KBM-7 (cell line): ENCODE measurements around the gene CREB3L2.
"Not testable (repeated sequence)": the region's sequence is repeated elsewhere in the genome, so short reads cannot be mapped to it uniquely, and the experiment has no call there.

Source experiments
- DNase-seq: peaks from one replicate; pipeline ENCODE4 v3.0.0-alpha.2; 2015
- in situ Hi-C: fragments of 300-500 bp; cut with MboI; formaldehyde crosslinking; loops from 2 replicates; pipeline ENCODE4 v1.14.3; 2020; ENCODE audit warnings: low sequenced_read_pairs, low pct_unique_long_range_greater_than_20kb, mixed read lengths

The CREB3L2 gene

DNA sequence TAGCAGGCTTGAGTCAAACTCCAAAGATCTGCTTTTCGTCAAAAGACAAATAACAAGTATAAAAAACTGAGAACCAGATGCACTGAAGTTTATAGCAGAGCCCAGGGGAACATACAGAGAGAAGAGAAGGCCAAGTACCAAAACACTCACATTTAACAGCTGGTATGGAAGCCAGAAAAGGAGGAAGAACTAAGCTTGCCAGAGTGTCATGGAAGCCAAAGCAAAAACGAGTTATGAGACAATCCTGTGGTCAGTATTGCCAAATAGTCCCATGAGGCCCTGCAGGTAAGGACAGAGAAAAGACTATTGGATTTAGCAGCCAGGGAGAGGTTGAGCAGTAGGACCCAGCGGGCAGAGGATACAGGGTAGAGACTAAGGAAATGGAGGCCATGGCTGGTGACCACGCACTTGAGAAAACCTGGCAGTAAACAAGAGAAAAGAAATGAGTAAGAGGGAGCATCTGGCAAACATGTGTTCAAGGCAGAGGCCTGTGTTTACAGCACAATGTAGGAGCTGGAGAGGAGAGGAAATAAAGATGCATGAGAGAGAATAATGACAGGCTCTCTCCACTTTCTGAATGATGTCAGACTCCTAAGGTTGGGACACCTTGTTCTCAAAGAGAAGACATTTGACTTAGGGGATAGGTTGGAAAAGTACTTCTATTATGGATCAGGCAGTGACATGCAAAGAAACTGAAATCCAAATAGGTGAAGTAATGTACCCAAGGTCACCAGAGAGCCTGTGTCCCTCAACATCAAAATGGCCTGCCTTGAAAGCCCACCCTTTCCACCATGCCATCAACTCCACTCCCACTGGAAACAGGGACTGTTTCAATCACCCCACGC, 9.1 kb downstream of the CREB3L2 start:
- in situ Hi-C loops, result no loop called here
- peak; percentile 78 for DNase-seq

GRCh38 chr7:137992104-137992549, 9.8 kb downstream of the CREB3L2 start:
- DNase-seq, result no peak
- in situ Hi-C loops, result no loop called here

- in situ Hi-C loops, result no loop called here
- DNase-seq, result no peak
Measured at GRCh38 chr7:137990251-137990941, 11.5 kb downstream of the CREB3L2 start.

DNA sequence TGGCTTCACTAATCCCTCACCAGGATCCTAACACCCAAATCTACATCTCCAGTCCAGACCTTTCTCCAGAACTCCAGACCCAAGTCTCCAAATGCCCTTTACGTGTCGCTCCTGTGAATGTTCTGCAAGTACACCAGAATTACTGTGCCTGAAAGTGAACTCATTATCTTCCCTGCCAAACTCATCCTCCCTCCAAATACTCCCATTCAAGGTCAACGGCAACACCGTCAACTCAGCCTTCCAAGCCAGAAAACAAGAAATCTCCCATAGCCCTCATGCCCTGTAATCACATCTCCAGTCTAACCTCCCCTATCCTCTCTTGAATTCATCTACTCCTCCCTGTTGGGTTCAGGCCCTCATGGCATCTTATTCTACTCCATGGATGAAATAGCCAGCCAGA, 12.3 kb downstream of the CREB3L2 start:
- DNase-seq, result no peak
- in situ Hi-C loops, result no loop called here

GRCh38 chr7:137989094-137989493, 12.8 kb downstream of the CREB3L2 start:
- in situ Hi-C loops, result no loop called here
- no peak for DNase-seq

DNA sequence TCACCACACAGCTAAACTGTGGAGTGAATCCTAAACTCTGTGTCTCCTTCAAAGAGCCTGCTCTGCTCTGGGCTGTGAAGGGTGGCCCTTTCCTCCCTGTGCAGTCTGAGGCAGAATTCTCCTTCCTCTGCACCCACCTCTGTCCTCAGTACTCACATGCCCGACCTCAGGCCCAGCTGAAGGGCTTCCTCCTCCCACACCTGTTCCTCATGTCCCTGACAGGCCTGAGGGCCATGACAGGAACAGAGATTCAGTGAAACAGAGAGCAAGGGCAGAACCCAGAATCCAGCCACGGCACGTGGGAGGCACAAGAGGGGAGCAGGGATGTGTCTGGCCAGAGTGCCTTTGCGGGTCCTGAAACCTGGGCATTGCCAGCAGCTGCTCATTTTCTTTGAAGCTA, 13.9 kb downstream of the CREB3L2 start:
- DNase-seq, result no peak

DNA sequence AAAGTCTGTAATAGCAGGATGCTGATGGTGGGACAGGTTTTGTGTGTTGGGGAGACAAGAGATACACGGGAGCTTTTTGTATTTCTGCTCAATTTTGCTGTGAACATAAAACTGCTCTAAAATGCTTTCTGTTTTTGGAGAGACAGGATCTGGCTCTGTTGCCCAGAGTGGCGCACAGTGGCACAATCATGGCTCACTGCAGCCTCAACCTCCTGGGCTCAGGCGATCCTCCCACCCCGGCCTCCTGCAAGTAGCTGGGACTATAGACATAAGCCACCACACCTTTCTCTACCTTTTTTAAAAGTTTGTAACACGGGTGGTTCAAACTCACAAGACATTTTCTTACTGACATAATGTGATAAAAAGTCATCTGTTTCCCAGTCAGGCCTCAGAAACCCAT, 14.3 kb downstream of the CREB3L2 start:
- in situ Hi-C loops, result no loop called here
- no peak for DNase-seq

More for the DNA sequence above, 13.9 kb downstream of the CREB3L2 start:
- in situ Hi-C loops, result no loop called here

GRCh38 chr7:137987018-137987349, 14.9 kb downstream of the CREB3L2 start:
- no peak for DNase-seq
- in situ Hi-C loops, result no loop called here

GRCh38 chr7:137986252-137987017, 15.5 kb downstream of the CREB3L2 start:
- in situ Hi-C loops, result no loop called here

DNA sequence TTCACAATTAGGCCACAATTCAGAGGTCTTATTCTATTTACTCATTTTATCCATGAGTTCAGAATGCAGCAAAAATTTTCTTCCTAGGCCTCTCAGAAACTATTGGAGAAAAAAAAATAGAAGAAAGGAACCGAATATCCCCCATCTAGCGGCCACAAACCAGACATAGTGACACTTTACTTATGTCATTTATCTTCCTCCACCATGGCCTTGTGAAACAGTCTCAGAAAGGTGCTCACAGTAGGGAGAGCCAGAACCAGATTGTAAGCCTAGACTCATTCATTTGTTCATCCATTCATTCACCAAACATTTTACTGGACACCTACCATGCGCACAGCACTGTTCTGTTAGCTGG, 16.0 kb downstream of the CREB3L2 start:
- no peak for DNase-seq
- in situ Hi-C loops, result no loop called here

More at GRCh38 chr7:137986252-137987017, 15.5 kb downstream of the CREB3L2 start:
- peak; percentile 52 for DNase-seq

DNA sequence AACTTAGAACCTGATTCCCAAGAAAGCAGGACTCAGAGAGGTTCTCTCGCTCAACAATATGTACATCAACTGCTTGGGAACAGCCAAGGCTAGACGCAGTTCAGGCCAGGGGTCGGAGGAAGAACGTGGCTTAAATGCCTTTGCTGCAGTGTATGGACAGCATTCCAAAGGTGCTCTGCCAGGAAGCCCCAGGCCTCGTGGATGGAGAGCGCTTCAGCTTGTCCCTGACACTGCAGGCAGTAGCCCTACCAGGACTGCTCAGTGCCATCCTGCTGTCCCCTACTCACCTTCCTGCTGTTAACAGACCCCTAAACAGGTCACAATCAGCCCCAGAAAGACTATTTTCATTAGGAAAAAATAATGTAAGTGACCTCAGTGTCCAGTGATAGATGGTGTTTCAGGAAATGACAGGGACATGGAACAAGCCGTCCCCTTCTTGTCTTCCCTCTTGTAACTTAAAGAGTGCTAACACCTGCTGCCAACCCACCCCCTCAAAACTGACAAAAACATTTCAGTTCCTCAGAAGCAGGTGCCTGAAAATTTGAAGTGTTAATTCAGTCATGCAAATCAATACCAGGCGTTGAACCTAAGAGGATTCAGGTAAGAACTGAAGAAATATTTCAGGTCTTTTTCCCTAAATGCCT, 16.5 kb downstream of the CREB3L2 start:
- no peak for DNase-seq
- in situ Hi-C loops, result no loop called here

- in situ Hi-C loops, result no loop called here
Measured at GRCh38 chr7:137984181-137985041, 17.5 kb downstream of the CREB3L2 start.

GRCh38 chr7:137983323-137984008, 18.4 kb downstream of the CREB3L2 start:
- in situ Hi-C loops, result no loop called here
- DNase-seq, result no peak

More at GRCh38 chr7:137984181-137985041, 17.5 kb downstream of the CREB3L2 start:
- no peak for DNase-seq

- DNase-seq, in situ Hi-C loops: not testable (repeated sequence)
Measured at GRCh38 chr7:137982394-137982793, 19.5 kb downstream of the CREB3L2 start.

GRCh38 chr7:137981668-137982067, 20.2 kb downstream of the CREB3L2 start:
- in situ Hi-C loops, result no loop called here
- DNase-seq, result no peak

- in situ Hi-C loops, result no loop called here
- no peak for DNase-seq
Measured at GRCh38 chr7:137981175-137981574, 20.7 kb downstream of the CREB3L2 start.

DNA sequence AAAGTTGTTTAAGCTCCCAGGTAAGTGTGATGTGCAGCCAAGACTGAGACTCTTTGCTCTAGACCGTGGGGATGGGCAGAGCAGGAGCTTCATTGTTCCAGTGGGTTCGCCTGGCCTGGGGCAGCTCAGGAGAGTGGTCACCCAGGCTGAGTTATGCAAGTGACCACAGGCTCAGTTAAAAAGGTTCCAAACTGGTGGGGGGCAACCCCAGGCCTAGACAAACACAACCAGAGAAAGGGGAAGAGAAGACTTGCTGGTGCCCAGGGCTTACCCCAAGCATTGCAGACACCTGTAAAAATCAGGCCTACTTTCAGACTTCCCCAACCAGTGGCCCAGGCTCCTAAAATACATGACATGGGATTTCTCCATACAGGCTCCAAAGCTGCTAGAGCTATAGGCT, 21.6 kb downstream of the CREB3L2 start:
- in situ Hi-C loops, result no loop called here
- DNase-seq, result no peak
